Spleen (tissue), 7 donors: ENCODE results near the gene METTL26.

Source experiments
- POLR2A ChIP-seq, 3 donors: fragments of 450-650 bp; IDR thresholded peaks; one replicate each; pipeline ENCODE4 v1.5.1; 2017; ENCODE audit warnings: antibody characterized with exemption in 3 of 3, mild to moderate bottlenecking in 1 of 3
- TF ChIP-seq, protein P1 (sequence below), 11 experiments: fragments of 200-600 bp in 7 of 11; fragments of 450-650 bp in 4 of 11; sonication (generic) in 4 of 11; IDR thresholded peaks in 8 of 11; conservative IDR thresholded peaks in 3 of 11; 1 replicate in 7 of 11; 2 replicates in 4 of 11; pipeline versions ENCODE4 v1.4.0 to v1.8.0; 2016 to 2021; ENCODE audit warnings: antibody characterized with exemption in 11 of 11, inconsistent platforms in 4 of 11, mild to moderate bottlenecking in 1 of 11
- donor health status: DM: no; HTN: no; CAD: no; lungs with moderate emphysema.
- donor health status: DM: no; HTN: no; CAD: no.
- donor health status: DM: no; HTN: no; CAD: no.

GRCh38 chr16:637081-638018 lies 1.2 kb upstream of the METTL26 start:
- no peak for TF ChIP-seq POLR2A (IDR thresholded peaks at IDR 0.05)
- TF ChIP-seq, protein P1, sequence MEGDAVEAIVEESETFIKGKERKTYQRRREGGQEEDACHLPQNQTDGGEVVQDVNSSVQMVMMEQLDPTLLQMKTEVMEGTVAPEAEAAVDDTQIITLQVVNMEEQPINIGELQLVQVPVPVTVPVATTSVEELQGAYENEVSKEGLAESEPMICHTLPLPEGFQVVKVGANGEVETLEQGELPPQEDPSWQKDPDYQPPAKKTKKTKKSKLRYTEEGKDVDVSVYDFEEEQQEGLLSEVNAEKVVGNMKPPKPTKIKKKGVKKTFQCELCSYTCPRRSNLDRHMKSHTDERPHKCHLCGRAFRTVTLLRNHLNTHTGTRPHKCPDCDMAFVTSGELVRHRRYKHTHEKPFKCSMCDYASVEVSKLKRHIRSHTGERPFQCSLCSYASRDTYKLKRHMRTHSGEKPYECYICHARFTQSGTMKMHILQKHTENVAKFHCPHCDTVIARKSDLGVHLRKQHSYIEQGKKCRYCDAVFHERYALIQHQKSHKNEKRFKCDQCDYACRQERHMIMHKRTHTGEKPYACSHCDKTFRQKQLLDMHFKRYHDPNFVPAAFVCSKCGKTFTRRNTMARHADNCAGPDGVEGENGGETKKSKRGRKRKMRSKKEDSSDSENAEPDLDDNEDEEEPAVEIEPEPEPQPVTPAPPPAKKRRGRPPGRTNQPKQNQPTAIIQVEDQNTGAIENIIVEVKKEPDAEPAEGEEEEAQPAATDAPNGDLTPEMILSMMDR (IDR thresholded peaks at IDR 0.05 in 8 of 11, conservative IDR thresholded peaks at IDR 0.05 in 3 of 11), result no peak
